WERI-Rb-1 (cell line): Measurements from ENCODE around the gene SERPINE1.
"Not testable (repeated sequence)": the region's sequence is repeated elsewhere in the genome, so short reads cannot be mapped to it uniquely, and the experiment has no call there.

Source experiments
- DNase-seq: peaks from one replicate; pipeline ENCODE4 v3.0.0-alpha.2; 2020
- H3K27ac ChIP-seq: fragments of 250-450 bp; sonication (Bioruptor Pico); 2 replicates; pipeline ENCODE4 v1.5.1; 2020; ENCODE audit warnings: mild to moderate bottlenecking, moderate library complexity
- H3K27me3 ChIP-seq: fragments of 250-450 bp; sonication (Bioruptor Pico); 2 replicates; pipeline ENCODE4 v1.5.1; 2021; ENCODE audit warnings: mild to moderate bottlenecking, low read depth, moderate library complexity; ENCODE audit not compliant: insufficient read depth, severe bottlenecking
- H3K36me3 ChIP-seq: fragments of 250-450 bp; sonication (Bioruptor Pico); 2 replicates; pipeline ENCODE4 v1.5.1; 2020; ENCODE audit warnings: mild to moderate bottlenecking, moderate library complexity
- H3K4me3 ChIP-seq: 2 replicates; pipeline ENCODE4 v1.5.1; 2011; ENCODE audit warnings: low read depth, mild to moderate bottlenecking, control low read depth, low read length
- H3K9me3 ChIP-seq: fragments of 250-450 bp; sonication (Bioruptor Pico); 2 replicates; pipeline ENCODE4 v1.5.1; 2021; ENCODE audit warnings: mild to moderate bottlenecking, moderate library complexity; ENCODE audit not compliant: severe bottlenecking
- CTCF ChIP-seq: IDR thresholded peaks from 2 replicates; pipeline ENCODE4 v1.5.1; 2011; ENCODE audit warnings: low read depth, mild to moderate bottlenecking, control low read depth, inconsistent platforms, low read length

SERPINE1 gene

DNA sequence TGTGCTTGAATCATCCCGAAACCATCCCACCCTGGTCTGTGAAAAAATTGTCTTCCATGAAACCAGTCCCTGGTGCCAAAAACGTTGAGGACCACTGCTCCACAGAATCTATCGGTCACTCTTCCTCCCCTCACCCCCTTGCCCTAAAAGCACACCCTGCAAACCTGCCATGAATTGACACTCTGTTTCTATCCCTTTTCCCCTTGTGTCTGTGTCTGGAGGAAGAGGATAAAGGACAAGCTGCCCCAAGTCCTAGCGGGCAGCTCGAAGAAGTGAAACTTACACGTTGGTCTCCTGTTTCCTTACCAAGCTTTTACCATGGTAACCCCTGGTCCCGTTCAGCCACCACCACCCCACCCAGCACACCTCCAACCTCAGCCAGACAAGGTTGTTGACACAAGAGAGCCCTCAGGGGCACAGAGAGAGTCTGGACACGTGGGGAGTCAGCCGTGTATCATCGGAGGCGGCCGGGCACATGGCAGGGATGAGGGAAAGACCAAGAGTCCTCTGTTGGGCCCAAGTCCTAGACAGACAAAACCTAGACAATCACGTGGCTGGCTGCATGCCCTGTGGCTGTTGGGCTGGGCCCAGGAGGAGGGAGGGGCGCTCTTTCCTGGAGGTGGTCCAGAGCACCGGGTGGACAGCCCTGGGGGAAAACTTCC, 784 bp upstream of the SERPINE1 start:
- Histone ChIP-seq H3K27ac (no peak overlapping the region), H3K27me3 (peaks cover 90% of the 10 kb centered on the region), H3K4me3 (no peak overlapping the region), H3K9me3 (peaks cover 4% of the 10 kb centered on the region), H3K36me3 (no peaks in the 10 kb centered on the region)
- no peak for DNase-seq
- TF ChIP-seq CTCF: no peak

GRCh38 chr7:101127460-101128039, 646 bp downstream of the SERPINE1 start:
- no peak for TF ChIP-seq CTCF
- H3K36me3 ChIP-seq: no peaks in the 10 kb centered on the region
- no peak overlapping the region for H3K27ac ChIP-seq
- H3K4me3 ChIP-seq: no peak overlapping the region
- peaks cover 4% of the 10 kb centered on the region for H3K9me3 ChIP-seq
- H3K27me3 ChIP-seq: peaks cover 90% of the 10 kb centered on the region
- DNase-seq: no peak

- no peak overlapping the region for H3K4me3 ChIP-seq
- TF ChIP-seq CTCF: no peak
- no peak overlapping the region for H3K27ac ChIP-seq
- peaks cover 88% of the 10 kb centered on the region for H3K27me3 ChIP-seq
- no peak for DNase-seq
- peaks cover 4% of the 10 kb centered on the region for H3K9me3 ChIP-seq
- no peaks in the 10 kb centered on the region for H3K36me3 ChIP-seq
Measured at GRCh38 chr7:101128040-101128834, 1.3 kb downstream of the SERPINE1 start.

DNA sequence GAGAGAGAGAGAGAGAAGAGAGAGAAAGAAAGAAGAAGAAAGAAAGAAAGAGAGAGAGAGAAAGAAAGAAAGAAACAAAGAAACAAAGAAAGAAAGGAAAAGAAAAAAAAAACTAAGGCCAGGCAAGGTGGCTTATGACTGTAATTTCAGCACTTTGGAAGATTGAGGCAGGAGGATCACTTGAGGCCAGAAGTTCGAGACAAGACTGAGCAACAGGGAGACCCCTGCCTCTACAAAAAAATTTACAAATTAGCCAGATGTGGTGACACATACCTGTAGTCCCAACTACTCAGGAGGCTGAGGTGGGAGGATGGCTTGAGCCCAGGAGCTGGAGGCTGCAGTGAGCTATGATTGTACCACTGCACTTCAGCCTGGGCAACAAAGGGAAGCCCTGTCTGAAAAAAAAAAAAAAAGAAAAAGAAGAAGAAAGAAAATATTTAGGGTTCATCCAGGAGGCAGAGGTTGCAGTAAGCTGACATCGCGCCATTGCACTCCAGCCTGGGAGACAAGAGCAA, 2.8 kb downstream of the SERPINE1 start:
- H3K4me3 ChIP-seq: no peak overlapping the region
- H3K36me3 ChIP-seq: no peaks in the 10 kb centered on the region
- no peak for TF ChIP-seq CTCF
- peaks cover 86% of the 10 kb centered on the region for H3K27me3 ChIP-seq
- peaks cover 4% of the 10 kb centered on the region for H3K9me3 ChIP-seq
- no peak overlapping the region for H3K27ac ChIP-seq
- no peak for DNase-seq

- DNase-seq, H3K9me3 ChIP-seq, H3K4me3 ChIP-seq, H3K36me3 ChIP-seq, H3K27ac ChIP-seq: not testable (repeated sequence)
- peaks cover 88% of the 10 kb centered on the region for H3K27me3 ChIP-seq
Measured at GRCh38 chr7:101132626-101133600, 6.0 kb downstream of the SERPINE1 start.
